HAP-1 (cell line): Measurements from ENCODE around the gene UNC5C.

Experiments
- DNase-seq, 2 experiments: peaks; one replicate each; pipeline ENCODE4 v3.0.0-alpha.2; 2016 to 2020; ENCODE audit warnings: low spot score in 2 of 2
- H3K27me3 ChIP-seq: fragments of 250-450 bp; sonication (Bioruptor Pico); 2 replicates; pipeline ENCODE4 v1.5.1; 2020; ENCODE audit warnings: low read depth, mild to moderate bottlenecking, moderate library complexity
- H3K36me3 ChIP-seq: fragments of 250-450 bp; sonication (Bioruptor Pico); replicated peaks from 2 replicates; pipeline ENCODE4 v1.5.1; 2020; ENCODE audit warnings: mild to moderate bottlenecking
- H3K4me1 ChIP-seq: fragments of 250-450 bp; sonication (Bioruptor Pico); 2 replicates; pipeline ENCODE4 v1.5.1; 2020; ENCODE audit warnings: mild to moderate bottlenecking
- H3K4me3 ChIP-seq: fragments of 250-450 bp; sonication (Bioruptor Pico); 2 replicates; pipeline ENCODE4 v1.5.1; 2020; ENCODE audit warnings: mild to moderate bottlenecking, moderate library complexity
- H3K9me3 ChIP-seq: fragments of 250-450 bp; sonication (Bioruptor Pico); 2 replicates; pipeline ENCODE4 v1.5.1; 2020; ENCODE audit warnings: mild to moderate bottlenecking, moderate library complexity
- in situ Hi-C: fragments of 300-500 bp; cut with MboI; formaldehyde crosslinking; loops from 3 replicates; pipeline ENCODE4 v1.14.3; 2020; ENCODE audit warnings: low sequenced_read_pairs, inconsistent platforms, mixed read lengths

UNC5C gene

GRCh38 chr4:95288552-95288951, 260.2 kb downstream of the UNC5C start:
- no peak for DNase-seq
- in situ Hi-C loops: no loop called here
- H3K36me3 ChIP-seq: no peaks in the 10 kb centered on the region
- H3K27me3 ChIP-seq: no peaks in the 10 kb centered on the region
- H3K9me3 ChIP-seq: 0 out of 2 replicates have a peak, but pooled peaks cover 2% of the 10 kb centered on the region
- no peak overlapping the region for H3K4me3 ChIP-seq
- H3K4me1 ChIP-seq: no peaks in the 10 kb centered on the region

- in situ Hi-C loops: no loop called here
- H3K9me3 ChIP-seq: 0 out of 2 replicates have a peak, but pooled peaks cover 2% of the 10 kb centered on the region
- no peaks in the 10 kb centered on the region for H3K27me3 ChIP-seq
- DNase-seq: no peak
- H3K4me3 ChIP-seq: no peak overlapping the region
- H3K4me1 ChIP-seq: no peaks in the 10 kb centered on the region
- no peaks in the 10 kb centered on the region for H3K36me3 ChIP-seq
These were observed 263.0 kb downstream of the UNC5C start for GRCh38 chr4:95285797-95286196.

GRCh38 chr4:95284655-95285054, 264.1 kb downstream of the UNC5C start:
- in situ Hi-C loops: no loop called here
- no peak for DNase-seq
- Histone ChIP-seq H3K4me3 (no peak overlapping the region), H3K9me3 (0 out of 2 replicates have a peak, but pooled peaks cover 2% of the 10 kb centered on the region), H3K27me3 (no peaks in the 10 kb centered on the region), H3K4me1 (no peaks in the 10 kb centered on the region), H3K36me3 (no peaks in the 10 kb centered on the region)

GRCh38 chr4:95283320-95283719, 265.5 kb downstream of the UNC5C start:
- Histone ChIP-seq H3K36me3 (no peaks in the 10 kb centered on the region), H3K4me3 (no peak overlapping the region), H3K27me3 (no peaks in the 10 kb centered on the region), H3K4me1 (no peaks in the 10 kb centered on the region), H3K9me3 (no peaks in the 10 kb centered on the region)
- no peak for DNase-seq
- in situ Hi-C loops: no loop called here

DNA sequence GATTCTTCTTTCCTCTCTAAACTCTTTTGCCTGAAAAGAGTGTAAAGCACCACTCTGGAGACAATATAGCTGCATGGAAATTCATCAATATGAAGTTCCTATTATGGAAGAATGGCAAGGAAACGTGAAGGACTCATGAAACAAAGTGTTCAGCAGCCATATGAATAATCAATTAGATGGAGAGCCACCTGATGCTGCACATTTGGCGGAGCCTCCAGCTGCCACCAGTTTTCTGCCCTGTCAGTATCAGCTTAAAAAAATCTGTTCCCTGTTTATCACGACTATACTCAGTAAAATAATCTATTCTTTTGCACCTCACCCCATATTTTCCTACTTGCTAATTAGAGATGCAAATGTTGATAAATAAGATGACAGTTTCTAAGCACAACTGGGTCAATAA, 276.0 kb downstream of the UNC5C start:
- H3K27me3 ChIP-seq: no peaks in the 10 kb centered on the region
- DNase-seq: no peak
- no peaks in the 10 kb centered on the region; the same call in 1 of the 2 replicates for H3K36me3 ChIP-seq
- H3K4me1 ChIP-seq: no peaks in the 10 kb centered on the region
- H3K9me3 ChIP-seq: no peaks in the 10 kb centered on the region
- in situ Hi-C loops: no loop called here
- H3K4me3 ChIP-seq: no peak overlapping the region

DNA sequence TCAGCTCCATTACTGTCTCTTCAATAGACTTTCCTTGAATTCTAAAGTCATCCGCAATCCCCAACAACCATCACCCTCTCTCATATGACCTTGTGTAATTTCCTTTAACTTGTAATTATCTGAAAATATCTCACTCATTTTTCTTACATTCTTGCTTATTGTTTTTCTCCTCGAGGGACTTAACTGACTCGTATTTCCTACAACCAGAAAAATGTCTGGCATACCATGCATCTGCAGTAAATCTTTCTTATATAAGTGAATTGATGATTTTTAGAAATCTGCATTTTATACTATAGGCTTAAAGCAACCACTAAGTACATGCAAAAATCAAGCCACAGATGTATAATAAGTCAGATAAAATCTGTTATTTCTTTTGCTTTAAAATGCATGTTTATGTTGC, 276.7 kb downstream of the UNC5C start:
- in situ Hi-C loops: no loop called here
- no peak for DNase-seq
- Histone ChIP-seq H3K36me3 (no peaks in the 10 kb centered on the region; the same call in 1 of the 2 replicates), H3K4me3 (no peak overlapping the region), H3K27me3 (no peaks in the 10 kb centered on the region), H3K9me3 (no peaks in the 10 kb centered on the region), H3K4me1 (no peaks in the 10 kb centered on the region)

DNA sequence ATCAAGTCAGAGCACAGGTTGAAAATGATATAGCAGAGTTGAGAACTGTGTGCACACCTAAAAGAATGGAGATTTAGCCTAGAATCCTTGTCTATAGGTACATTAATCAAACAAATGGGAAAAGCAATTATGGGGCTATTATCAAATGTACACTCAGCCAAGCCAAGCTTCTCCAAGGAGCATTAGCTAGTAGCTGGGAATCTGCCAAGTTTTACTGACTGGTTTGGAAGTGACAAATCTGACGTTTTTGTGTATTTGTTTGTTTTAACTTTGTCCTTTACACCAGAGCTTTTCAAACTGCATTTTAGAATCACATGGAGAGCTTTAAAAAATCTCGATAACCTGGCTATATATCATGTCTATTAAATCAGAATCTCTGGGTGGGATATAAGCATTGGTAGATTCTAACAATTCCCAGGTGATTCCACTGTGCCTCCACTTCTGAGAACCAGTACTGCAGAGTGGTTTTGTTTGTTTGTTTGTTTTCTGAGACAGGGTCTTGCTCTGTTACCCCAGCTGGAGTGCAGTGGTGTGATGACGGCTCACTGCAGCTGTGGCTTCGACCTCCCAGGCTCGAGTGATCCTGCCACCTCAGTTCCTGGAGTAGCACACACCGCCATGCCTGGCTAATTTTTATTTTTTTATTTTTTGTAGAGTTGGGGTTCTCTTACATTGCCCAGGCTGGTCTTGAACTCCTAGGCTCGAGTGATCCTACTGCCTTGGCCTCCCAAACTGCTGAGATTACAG, 279.8 kb downstream of the UNC5C start:
- in situ Hi-C loops: no loop called here
- Histone ChIP-seq H3K27me3 (no peaks in the 10 kb centered on the region), H3K36me3 (no peaks in the 10 kb centered on the region; the same call in 1 of the 2 replicates), H3K9me3 (no peaks in the 10 kb centered on the region), H3K4me3 (no peak overlapping the region), H3K4me1 (no peaks in the 10 kb centered on the region)
- DNase-seq: no peak

DNA sequence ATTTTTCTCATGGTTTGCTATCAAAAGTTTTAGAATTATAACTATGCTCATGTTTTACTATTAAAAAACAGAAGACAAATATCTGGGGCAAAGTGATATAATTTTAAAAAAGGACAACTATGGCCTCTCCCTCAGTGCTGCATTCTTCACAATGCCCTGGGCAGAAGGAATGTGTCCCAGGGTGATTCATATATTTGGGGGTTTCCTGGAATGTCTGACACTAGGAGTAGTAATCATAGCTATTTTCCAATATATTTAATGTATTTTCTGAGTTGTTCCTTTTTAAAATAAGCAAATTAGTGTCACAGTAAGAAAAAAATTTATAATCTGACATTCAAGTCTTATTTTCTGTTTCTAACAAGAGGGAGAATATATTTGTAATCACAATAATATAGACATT, 281.7 kb downstream of the UNC5C start:
- no peak for DNase-seq
- H3K4me1 ChIP-seq: no peaks in the 10 kb centered on the region
- H3K4me3 ChIP-seq: no peak overlapping the region
- no peaks in the 10 kb centered on the region for H3K36me3 ChIP-seq
- in situ Hi-C loops: no loop called here
- no peaks in the 10 kb centered on the region for H3K27me3 ChIP-seq
- H3K9me3 ChIP-seq: no peaks in the 10 kb centered on the region

- H3K4me1 ChIP-seq: no peaks in the 10 kb centered on the region
- no peaks in the 10 kb centered on the region for H3K27me3 ChIP-seq
- H3K36me3 ChIP-seq: no peaks in the 10 kb centered on the region
- no peaks in the 10 kb centered on the region for H3K9me3 ChIP-seq
- DNase-seq: no peak
- in situ Hi-C loops: no loop called here
- H3K4me3 ChIP-seq: no peak overlapping the region
These were observed 282.7 kb downstream of the UNC5C start for GRCh38 chr4:95265814-95266740.

DNA sequence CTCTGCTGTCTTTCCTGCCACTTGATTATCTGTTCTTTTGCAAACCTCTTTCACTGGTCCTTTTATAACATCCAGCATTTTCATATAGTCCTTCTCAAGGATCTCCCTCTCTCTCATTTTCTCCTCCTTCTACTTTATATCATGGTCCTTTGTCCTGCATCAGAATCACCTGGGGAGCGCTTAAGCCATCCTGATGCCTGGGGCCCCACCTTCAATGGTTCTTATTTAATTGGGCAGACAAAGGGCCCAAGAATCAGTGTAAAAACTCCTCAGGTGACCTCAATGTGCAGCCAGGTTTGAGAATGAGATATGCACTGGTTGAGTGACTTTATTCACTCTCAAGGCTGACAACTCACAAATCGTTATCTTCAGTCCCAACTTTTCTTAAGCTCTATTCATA, 283.9 kb downstream of the UNC5C start:
- Histone ChIP-seq H3K4me1 (no peaks in the 10 kb centered on the region), H3K9me3 (no peaks in the 10 kb centered on the region), H3K27me3 (no peaks in the 10 kb centered on the region), H3K4me3 (no peak overlapping the region), H3K36me3 (no peaks in the 10 kb centered on the region)
- no peak for DNase-seq
- in situ Hi-C loops: no loop called here

GRCh38 chr4:95263960-95264359, 284.8 kb downstream of the UNC5C start:
- DNase-seq: no peak
- Histone ChIP-seq H3K27me3 (no peaks in the 10 kb centered on the region), H3K9me3 (no peaks in the 10 kb centered on the region), H3K36me3 (no peaks in the 10 kb centered on the region), H3K4me3 (no peak overlapping the region), H3K4me1 (no peaks in the 10 kb centered on the region)
- in situ Hi-C loops: no loop called here

- H3K9me3 ChIP-seq: no peaks in the 10 kb centered on the region
- no peaks in the 10 kb centered on the region for H3K36me3 ChIP-seq
- no peaks in the 10 kb centered on the region for H3K27me3 ChIP-seq
- H3K4me3 ChIP-seq: no peak overlapping the region
- in situ Hi-C loops: no loop called here
- no peaks in the 10 kb centered on the region for H3K4me1 ChIP-seq
- DNase-seq: no peak
These were observed 285.4 kb downstream of the UNC5C start for GRCh38 chr4:95263391-95263790.

- in situ Hi-C loops: no loop called here
- no peak overlapping the region for H3K4me3 ChIP-seq
- peaks cover under 1% of the 10 kb centered on the region; the same call in 1 of the 2 replicates for H3K4me1 ChIP-seq
- H3K36me3 ChIP-seq: no peaks in the 10 kb centered on the region
- no peaks in the 10 kb centered on the region for H3K27me3 ChIP-seq
- H3K9me3 ChIP-seq: no peaks in the 10 kb centered on the region
- DNase-seq: no peak
These were observed 292.5 kb downstream of the UNC5C start for GRCh38 chr4:95256108-95256835.
